ENCODE data around the gene STIP1.
A peak's percentile ranks its signal among the peaks of the same experiment; 100 is the strongest.

STIP1 gene

GRCh38 chr11:64196626-64197025 lies 10.7 kb downstream of the STIP1 start:
- DNase-seq (ENCODE audit: low read depth in 1 of 2, low spot score in 1 of 2) = no peak

- no peak for DNase-seq (ENCODE audit: low read depth in 1 of 2, low spot score in 1 of 2)
Measured at GRCh38 chr11:64198511-64198910, 12.5 kb downstream of the STIP1 start.

GRCh38 chr11:64201543-64201942 lies 15.6 kb downstream of the STIP1 start:
- DNase-seq (ENCODE audit: low read depth in 1 of 2, low spot score in 1 of 2) = no peak

DNA sequence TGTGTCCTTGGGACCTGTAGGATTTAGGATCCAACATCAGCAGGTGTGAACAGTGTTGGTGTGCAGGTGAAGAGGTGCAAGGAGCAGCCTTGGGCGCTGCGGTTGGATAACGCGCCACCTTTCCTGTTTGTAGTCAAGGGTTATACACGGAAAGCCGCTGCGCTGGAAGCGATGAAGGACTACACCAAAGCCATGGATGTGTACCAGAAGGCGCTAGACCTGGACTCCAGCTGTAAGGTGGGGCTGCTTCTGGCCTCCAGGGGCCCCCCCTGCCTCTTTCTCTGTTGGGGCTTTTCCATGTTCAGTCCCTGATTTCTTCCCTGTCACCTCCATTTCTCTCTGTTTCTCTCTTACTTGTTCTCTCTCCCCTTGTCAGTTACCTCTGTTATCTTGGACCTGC lies 17.0 kb downstream of the STIP1 start:
- no peak for DNase-seq (ENCODE audit: low read depth in 1 of 2, low spot score in 1 of 2)

DNA sequence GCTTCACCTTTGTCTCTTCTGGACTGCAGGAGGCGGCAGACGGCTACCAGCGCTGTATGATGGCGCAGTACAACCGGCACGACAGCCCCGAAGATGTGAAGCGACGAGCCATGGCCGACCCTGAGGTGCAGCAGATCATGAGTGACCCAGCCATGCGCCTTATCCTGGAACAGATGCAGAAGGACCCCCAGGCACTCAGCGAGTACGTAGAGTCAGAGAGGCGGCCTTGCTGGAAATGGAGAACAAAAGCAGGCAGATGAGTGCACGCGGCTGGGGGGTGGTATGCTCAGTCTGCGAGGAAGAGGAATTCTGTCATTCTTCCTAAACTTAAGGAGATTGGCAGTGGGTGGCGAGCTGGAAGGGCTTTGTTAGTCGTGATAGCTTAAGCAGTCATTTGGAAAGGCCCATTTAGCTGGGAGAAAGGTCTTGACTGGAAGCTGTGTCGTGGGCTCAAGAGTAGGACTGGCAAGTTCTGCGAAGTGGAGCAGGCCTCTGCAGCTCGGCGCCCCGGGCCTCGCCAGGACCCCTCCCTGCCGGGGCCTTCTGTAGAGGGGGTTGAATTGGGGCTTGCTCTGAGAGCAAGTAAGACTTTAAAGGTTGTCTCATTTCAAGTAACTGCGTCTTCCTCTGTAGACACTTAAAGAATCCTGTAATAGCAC lies 17.6 kb downstream of the STIP1 start:
- no peak for DNase-seq (ENCODE audit: low read depth in 1 of 2, low spot score in 1 of 2)

DNA sequence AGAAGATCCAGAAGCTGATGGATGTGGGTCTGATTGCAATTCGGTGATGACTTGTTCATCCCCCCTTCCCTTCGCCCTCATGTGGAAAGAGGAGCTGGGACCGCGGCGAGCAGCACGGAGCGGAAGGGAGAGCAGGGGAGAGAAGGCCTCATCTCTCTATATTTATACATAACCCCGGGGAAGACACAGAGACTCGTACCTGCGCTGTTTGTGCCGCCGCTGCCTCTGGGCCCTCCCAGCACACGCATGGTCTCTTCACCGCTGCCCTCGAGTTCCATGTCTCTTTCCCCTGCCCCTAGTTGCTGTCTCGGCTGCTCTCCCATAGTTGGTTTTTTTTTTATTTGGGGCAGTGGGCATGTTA lies 18.1 kb downstream of the STIP1 start:
- DNase-seq (ENCODE audit: low read depth in 1 of 2, low spot score in 1 of 2) = no peak

DNA sequence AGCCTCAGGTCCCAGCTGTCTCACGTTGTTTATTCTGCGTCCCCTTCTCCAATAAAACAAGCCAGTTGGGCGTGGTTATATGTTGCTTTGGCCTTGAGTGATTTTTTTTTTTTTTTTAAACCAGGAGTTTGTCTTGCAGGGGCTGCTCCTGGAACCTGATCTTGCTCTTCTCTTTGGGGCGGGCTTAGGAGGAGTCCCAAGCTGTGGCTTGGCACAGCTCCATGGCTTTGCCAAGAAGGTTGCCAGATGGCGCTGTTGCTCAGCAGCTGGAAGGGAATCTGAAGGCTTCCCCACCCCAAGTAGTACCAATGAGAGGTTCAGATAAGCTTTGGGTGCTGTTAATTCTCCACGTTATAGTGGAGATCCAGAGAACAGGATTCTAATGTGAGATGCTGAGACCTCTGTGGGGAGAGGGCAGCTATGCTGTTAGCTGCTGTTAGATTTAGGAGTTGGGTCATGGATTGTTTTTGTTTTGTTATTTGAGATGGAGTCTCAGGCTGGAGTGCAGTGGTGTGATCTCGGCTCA lies 18.6 kb downstream of the STIP1 start:
- peak; percentile 65 to 67 for DNase-seq (ENCODE audit: low read depth in 1 of 2, low spot score in 1 of 2)

GRCh38 chr11:64206457-64207255 lies 20.7 kb downstream of the STIP1 start, which contains the start of gene FERMT3:
TSS of gene FERMT3 (plus strand) at chr11:64206721. CDS start at chr11:64207365, 644 bp downstream.
- peak; percentile 49 to 65 for DNase-seq (ENCODE audit: low read depth in 1 of 2, low spot score in 1 of 2)

DNA sequence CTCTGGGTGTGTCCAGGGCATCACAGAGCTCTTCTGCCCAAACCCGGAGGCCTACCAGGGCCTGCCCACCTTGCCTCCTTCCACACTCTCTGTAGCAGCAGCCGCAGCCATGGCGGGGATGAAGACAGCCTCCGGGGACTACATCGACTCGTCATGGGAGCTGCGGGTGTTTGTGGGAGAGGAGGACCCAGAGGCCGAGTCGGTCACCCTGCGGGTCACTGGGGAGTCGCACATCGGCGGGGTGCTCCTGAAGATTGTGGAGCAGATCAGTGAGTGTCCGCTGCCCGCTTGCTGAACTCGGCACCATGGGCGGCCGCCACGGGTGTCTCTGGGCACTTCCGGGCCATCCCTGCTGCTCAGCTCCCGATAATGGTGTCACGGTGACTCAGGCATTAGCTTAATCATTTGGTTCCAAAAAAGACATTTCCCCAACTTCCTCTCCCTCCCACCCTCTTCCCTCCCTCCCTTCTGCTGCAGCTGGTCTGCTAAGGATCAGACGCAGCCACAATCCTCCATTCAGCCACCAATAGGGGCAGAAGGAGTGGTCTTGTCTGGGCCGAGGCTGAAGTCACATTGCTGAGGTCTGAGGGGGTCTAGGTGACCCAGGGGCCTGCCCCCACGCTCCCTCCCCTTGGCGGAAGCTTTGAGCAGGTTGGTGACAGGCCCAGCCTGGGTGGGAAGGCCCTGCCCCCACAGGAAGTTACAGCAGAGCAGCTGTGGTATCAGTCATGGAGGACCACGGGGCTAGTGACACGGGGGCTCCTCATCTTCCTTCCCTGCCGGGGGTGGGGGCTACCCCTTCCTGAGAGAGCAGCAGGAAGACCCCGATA lies 21.5 kb downstream of the STIP1 start:
- peak; percentile 54 to 66 for DNase-seq (ENCODE audit: low read depth in 1 of 2, low spot score in 1 of 2)

DNA sequence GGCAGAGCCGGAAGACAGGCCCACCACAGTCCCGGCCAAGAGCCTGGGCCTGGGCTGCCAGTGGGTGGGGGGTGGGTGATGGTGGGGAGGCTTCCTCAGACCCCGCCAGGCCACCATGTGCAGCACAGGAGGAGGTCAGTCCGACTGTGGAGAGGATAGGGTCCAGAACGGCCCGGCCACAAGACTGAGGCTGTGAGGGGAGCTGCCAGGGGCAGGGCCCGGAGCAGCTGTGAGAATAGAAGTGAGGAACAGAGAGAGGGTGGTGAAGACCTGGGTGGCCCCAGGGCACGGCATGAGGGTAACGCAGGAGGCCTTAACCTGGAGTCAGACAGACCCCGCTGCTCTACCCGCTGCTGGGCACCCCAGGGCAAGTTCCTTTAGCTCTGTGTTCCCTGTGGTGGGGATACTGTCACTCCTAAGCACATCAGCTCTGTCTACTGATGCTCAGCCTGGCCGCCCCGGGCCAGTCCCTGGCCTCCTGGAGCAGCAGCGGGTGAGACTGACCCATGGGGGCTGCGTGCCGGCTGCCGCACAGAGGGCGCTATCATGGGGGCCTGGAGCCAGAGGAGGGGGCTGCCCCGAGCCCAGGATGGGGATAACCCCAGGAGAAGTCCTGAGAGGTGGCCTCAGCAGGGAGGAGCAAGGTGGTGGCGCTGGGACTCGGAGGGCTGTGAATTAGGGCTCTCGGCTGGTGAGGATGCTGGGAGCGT lies 22.3 kb downstream of the STIP1 start:
- no peak for DNase-seq (ENCODE audit: low read depth in 1 of 2, low spot score in 1 of 2)

GRCh38 chr11:64208796-64209562 lies 23.0 kb downstream of the STIP1 start:
- DNase-seq (ENCODE audit: low read depth in 1 of 2, low spot score in 1 of 2) = no peak

DNA sequence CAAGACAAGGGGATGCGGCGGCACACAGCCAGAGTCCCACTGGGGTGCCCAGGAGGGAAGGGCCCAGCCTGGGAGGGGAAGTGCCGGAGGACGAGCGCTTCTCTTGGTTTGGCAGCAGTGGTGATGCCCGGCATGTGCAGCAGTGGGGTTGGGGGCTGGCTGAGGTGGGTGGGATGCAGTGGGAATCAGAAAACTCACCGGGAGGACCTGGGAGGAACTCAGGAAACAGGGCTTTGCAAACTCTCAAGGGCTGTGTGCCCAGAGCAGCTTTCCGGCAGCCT lies 23.5 kb downstream of the STIP1 start:
- DNase-seq (ENCODE audit: low read depth in 1 of 2, low spot score in 1 of 2) = no peak

DNA sequence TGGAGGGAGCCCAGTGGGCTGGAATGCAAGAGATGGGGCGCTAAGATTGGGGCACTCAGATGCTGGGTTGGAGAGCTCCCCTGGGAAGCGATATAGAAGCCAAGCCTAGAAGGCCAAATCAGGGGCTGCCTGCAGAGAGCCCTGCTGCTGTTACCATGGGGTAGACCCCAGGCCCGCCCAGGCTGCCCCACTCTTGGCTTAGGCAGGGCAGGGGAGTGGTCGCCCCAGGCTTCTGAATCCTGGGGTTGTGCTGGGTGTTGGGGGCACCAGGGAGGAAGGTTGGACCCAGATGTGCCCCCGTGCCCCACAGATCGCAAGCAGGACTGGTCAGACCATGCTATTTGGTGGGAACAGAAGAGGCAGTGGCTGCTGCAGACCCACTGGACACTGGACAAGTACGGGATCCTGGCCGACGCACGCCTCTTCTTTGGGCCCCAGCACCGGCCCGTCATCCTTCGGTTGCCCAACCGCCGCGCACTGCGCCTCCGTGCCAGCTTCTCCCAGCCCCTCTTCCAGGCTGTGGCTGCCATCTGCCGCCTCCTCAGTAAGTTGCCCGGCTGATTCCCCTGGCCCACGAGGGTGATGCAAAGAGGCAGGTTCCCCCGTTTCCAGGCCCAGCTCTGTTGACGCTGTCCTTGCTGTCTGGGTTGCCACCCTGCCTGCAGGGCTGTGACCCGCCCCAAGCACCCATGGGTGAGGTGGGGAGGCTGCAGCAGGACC lies 24.5 kb downstream of the STIP1 start:
- no peak for DNase-seq (ENCODE audit: low read depth in 1 of 2, low spot score in 1 of 2)

DNA sequence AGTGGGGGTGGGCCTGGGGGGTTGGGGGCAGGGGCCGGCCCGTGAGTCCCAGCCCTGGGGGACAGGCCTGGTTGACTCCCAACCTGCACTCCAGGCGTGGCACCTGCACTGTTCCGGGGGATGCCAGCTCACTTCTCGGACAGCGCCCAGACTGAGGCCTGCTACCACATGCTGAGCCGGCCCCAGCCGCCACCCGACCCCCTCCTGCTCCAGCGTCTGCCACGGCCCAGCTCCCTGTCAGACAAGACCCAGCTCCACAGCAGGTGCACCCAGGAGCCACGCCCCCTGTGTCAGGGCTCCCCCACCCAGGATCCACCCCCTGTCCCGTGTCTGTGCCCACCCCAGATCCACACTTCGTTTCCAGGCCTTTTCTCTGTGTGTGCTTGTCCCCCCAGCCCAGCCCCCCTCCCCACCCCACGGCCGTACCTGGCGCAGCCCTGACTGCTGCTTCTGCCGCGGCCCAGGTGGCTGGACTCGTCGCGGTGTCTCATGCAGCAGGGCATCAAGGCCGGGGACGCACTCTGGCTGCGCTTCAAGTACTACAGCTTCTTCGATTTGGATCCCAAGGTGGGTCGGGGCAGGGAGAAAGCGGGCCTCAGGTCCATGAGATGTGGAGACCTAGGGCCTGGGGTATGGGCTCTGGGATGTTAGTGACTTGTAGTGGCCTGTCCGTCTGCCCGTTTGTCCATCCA lies 25.4 kb downstream of the STIP1 start:
- DNase-seq (ENCODE audit: low read depth in 1 of 2, low spot score in 1 of 2) = no peak

DNA sequence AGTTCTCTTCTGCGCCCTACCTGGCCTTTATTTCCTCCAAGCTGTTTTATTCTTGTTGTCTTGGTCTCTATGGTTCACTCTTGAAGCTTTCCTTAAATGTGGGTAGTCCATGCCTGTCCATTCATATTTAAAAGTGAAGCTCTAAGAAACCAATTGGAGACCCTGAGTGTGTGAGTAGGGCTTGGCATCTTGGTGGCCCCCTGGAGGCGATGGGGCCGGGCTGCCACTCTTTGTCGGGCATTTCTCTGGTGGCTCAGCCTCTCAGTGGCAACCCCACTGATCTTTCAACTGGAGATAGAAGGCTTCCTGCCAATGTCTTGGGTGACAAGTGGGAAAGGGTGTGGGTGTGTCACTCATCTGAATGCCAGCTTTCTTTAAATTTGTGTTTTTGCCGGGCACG lies 30.9 kb downstream of the STIP1 start:
- no peak for DNase-seq (ENCODE audit: low read depth in 1 of 2, low spot score in 1 of 2)

DNA sequence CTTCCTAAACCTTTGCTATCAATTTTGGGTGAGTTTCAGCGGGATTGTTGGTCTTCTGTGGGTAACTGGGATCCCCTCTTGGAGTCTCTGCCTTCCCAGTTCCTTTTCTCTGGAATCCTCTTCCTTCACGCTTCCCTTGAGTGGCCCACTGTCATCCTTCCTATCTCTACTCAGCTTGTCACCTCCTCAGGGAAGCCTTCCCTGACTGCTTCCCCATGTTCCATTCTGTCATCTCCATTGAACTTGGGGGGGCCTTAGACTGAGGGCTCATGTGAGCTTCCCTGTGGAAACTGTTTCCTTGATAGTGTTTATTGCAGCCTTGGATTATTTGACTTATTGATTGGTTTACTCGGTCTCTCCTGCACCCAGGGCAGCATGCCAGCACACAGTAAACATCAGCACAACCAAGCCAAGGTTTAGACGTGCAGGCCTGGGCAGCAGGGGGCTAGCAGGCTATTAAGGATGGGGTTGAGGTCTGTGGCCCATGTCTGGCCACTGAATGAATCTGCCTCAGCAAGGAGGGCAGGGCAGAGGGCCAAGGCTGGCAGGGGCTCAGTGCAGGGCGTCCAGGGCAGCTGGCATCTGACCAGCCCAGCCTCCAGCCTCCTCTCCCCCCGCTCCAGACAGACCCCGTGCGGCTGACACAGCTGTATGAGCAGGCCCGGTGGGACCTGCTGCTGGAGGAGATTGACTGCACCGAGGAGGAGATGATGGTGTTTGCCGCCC lies 32.8 kb downstream of the STIP1 start:
- no peak for DNase-seq (ENCODE audit: low read depth in 1 of 2, low spot score in 1 of 2)

DNA sequence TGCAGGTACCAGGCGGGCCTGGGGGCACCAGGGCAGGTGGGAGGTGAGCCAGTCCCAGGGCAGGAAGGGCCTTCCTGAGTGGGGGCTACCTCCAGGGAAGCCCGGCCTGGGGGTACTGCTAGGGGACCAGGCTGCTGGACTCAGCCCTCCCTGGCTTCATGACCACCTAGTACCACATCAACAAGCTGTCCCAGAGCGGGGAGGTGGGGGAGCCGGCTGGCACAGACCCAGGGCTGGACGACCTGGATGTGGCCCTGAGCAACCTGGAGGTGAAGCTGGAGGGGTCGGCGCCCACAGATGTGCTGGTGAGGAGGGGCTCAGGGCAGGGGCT lies 33.3 kb downstream of the STIP1 start:
- DNase-seq (ENCODE audit: low read depth in 1 of 2, low spot score in 1 of 2) = no peak

DNA sequence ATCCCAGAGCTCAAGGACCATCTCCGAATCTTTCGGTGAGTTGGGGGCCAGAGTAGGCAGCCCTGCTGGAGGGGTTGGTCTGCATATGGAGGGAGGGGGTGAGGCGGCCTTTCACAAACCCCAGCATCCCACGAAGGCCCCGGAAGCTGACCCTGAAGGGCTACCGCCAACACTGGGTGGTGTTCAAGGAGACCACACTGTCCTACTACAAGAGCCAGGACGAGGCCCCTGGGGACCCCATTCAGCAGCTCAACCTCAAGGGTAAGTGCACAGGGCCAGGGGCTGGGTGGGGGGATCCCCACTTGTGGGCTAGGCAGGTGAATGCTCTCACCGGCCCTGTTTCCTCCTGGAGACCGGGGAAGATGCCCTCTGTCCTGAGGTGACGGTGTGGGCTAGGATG lies 33.8 kb downstream of the STIP1 start:
- no peak for DNase-seq (ENCODE audit: low read depth in 1 of 2, low spot score in 1 of 2)

DNA sequence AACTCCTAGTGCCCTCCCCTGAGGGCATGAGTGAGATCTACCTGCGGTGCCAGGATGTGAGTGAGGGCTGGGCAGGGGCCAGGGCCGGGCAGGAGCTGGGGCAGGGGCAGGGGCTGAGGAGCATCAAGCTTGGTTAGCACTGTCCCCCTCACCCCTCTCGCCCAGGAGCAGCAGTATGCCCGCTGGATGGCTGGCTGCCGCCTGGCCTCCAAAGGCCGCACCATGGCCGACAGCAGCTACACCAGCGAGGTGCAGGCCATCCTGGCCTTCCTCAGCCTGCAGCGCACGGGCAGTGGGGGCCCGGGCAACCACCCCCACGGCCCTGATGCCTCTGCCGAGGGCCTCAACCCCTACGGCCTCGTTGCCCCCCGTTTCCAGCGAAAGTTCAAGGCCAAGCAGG lies 34.3 kb downstream of the STIP1 start:
- no peak for DNase-seq (ENCODE audit: low read depth in 1 of 2, low spot score in 1 of 2)

All from stimulated activated CD4-positive, alpha-beta T cell treated with anti-CD3 and anti-CD28 coated beads, Interleukin-15, amount 100 ng/mL, for 1 hour (primary cell).